Neural progenitor cell (in vitro differentiated cells): ENCODE results near the gene ZNF276. TPM values are rescaled to one million over a fixed set of nuclear protein-coding genes. Genes with fewer than 3 reads are reported as not detected.

ENCODE experiments used
- DNase-seq: peaks from one replicate; pipeline ENCODE4 v3.0.0-alpha.2; 2016; ENCODE audit warnings: low spot score
- H2AFZ ChIP-seq: fragments of 200-600 bp; sonication (generic); replicated peaks from 2 replicates; pipeline ENCODE4 v1.6.1; 2016; ENCODE audit warnings: antibody characterized with exemption
- H3F3A ChIP-seq: fragments of 200-600 bp; sonication (generic); 2 replicates; pipeline ENCODE4 v1.6.1; 2016; ENCODE audit warnings: antibody characterized with exemption, low read depth
- H3K27ac ChIP-seq: fragments of 200-600 bp; sonication (generic); 2 replicates; pipeline ENCODE4 v1.5.1; 2016; ENCODE audit warnings: mild to moderate bottlenecking
- H3K27me3 ChIP-seq: fragments of 200-600 bp; sonication (generic); 2 replicates; pipeline ENCODE4 v1.6.1; 2016; ENCODE audit warnings: mild to moderate bottlenecking, moderate library complexity
- H3K36me3 ChIP-seq: fragments of 200-600 bp; sonication (generic); 2 replicates; pipeline ENCODE4 v1.5.1; 2016
- H3K4me1 ChIP-seq: fragments of 200-600 bp; sonication (generic); 2 replicates; pipeline ENCODE4 v1.6.1; 2016; ENCODE audit warnings: mixed run types
- H3K4me2 ChIP-seq: fragments of 200-600 bp; sonication (generic); 2 replicates; pipeline ENCODE4 v1.6.1; 2016
- H3K4me3 ChIP-seq: fragments of 200-600 bp; sonication (generic); 2 replicates; pipeline ENCODE4 v1.5.1; 2016
- H3K79me2 ChIP-seq: fragments of 200-600 bp; sonication (generic); 2 replicates; pipeline ENCODE4 v1.6.1; 2016; ENCODE audit warnings: low read depth
- H3K9ac ChIP-seq: fragments of 200-600 bp; sonication (generic); 2 replicates; pipeline ENCODE4 v1.6.1; 2016
- H3K9me3 ChIP-seq: fragments of 200-600 bp; sonication (generic); 2 replicates; pipeline ENCODE4 v1.5.1; 2016; ENCODE audit warnings: low read depth
- H4K20me1 ChIP-seq: fragments of 200-600 bp; sonication (generic); 2 replicates; pipeline ENCODE4 v1.6.1; 2016; ENCODE audit warnings: low read depth
- H3K27ac Mint-ChIP-seq: 3 replicates; pipeline ENCODE4 v1.8.0; 2021; ENCODE audit warnings: mixed read lengths
- H3K27me3 Mint-ChIP-seq: 2 replicates; pipeline ENCODE4 v1.8.0; 2022; ENCODE audit warnings: low read depth, mild to moderate bottlenecking, inconsistent platforms, moderate library complexity, mixed read lengths; ENCODE audit not compliant: insufficient read depth
- H3K36me3 Mint-ChIP-seq: 3 replicates; pipeline ENCODE4 v1.8.0; 2021; ENCODE audit warnings: mixed read lengths
- H3K4me1 Mint-ChIP-seq: 3 replicates; pipeline ENCODE4 v1.8.0; 2021; ENCODE audit warnings: mixed read lengths
- H3K4me3 Mint-ChIP-seq: 3 replicates; pipeline ENCODE4 v1.8.0; 2021; ENCODE audit warnings: mild to moderate bottlenecking, moderate library complexity, mixed read lengths
- H3K9me3 Mint-ChIP-seq: 3 replicates; pipeline ENCODE4 v1.8.0; 2020; ENCODE audit warnings: mixed read lengths
- EZH2 ChIP-seq: fragments of 200-600 bp; sonication (generic); IDR thresholded peaks from 2 replicates; pipeline ENCODE4 v1.6.1; 2017; ENCODE audit warnings: antibody characterized with exemption, mild to moderate bottlenecking, moderate library complexity
- EZH2phosphoT487 ChIP-seq: fragments of 200-600 bp; sonication (generic); IDR thresholded peaks from 2 replicates; pipeline ENCODE4 v1.6.1; 2017; ENCODE audit warnings: antibody characterized with exemption
- total RNA-seq: library from RNA; depleted of rRNA; stranded (reverse); fragments of >200 nt; gene quantifications from 2 replicates; pipeline ENCODE4 v1.2.3, GENCODE V29; 2015; ENCODE audit warnings: low replicate concordance
- TF ChIP-seq, protein P1 (sequence below): fragments of 200-600 bp; sonication (generic); IDR thresholded peaks from 2 replicates; pipeline ENCODE4 v1.5.1; 2017; ENCODE audit warnings: antibody characterized with exemption, mild to moderate bottlenecking

Gene ZNF276
- total RNA-seq, 1 donor from 2014 or later, result 8.4 TPM

DNA sequence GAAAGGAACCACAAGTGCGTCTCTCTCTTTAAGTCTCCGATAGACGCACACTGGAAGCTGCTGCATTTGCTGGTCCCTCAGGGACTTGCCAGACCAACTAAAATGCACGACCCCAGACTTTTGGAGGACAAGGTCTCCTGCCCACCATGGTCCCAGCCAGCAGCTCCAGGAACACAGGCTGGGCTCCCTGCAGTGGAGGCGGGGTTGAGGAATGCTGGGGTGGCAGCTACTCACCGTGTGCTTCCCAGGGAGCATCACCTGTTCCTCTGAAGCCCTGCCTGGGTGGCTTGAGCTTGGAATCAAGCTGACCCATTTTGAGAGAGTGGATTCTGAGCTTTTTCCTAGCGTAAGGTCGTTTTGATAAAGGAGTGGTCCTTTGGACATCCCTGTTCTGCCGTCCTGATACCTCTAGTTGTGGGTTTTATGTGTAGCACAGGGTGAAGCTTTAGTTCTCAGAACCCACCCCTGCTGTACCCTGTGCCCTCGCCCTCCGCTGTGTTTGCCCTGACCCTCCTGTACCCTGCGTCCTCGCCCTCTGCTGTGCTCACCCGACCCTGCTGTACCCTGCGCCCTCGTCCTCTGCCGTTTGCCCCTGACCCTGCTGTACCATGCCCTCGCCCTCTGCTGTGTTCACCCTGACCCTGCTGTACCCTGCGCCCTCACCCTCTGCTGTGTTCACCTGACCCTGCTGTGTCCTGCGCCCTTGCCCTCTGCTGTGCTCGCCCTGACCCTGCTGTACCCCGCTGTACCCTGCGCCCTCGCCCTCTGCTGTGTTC is 11.0 kb downstream of the ZNF276 start:
- peak overlapping the region; percentile 55 for H3K27ac Mint-ChIP-seq
- H4K20me1 ChIP-seq, result peaks cover 9% of the 10 kb centered on the region

DNA sequence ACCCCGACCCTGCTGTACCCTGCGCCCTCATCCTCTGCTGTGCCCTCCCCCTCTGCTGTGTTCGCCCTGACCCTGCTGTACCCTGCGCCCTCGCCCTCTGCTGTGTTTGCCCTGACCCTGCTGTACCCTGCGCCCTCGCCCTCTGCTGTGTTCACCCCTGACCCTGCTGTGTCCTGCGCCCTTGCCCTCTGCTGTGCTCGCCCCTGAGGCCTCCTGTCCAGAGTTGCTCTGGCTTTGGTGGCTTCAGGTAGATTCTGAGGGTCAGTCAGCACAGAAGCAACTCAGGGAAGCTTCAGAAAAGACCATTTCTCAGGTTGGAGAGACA is 11.5 kb downstream of the ZNF276 start:
- TF ChIP-seq EZH2phosphoT487 (no peak), EZH2 (no peak)
- TF ChIP-seq, protein P1, sequence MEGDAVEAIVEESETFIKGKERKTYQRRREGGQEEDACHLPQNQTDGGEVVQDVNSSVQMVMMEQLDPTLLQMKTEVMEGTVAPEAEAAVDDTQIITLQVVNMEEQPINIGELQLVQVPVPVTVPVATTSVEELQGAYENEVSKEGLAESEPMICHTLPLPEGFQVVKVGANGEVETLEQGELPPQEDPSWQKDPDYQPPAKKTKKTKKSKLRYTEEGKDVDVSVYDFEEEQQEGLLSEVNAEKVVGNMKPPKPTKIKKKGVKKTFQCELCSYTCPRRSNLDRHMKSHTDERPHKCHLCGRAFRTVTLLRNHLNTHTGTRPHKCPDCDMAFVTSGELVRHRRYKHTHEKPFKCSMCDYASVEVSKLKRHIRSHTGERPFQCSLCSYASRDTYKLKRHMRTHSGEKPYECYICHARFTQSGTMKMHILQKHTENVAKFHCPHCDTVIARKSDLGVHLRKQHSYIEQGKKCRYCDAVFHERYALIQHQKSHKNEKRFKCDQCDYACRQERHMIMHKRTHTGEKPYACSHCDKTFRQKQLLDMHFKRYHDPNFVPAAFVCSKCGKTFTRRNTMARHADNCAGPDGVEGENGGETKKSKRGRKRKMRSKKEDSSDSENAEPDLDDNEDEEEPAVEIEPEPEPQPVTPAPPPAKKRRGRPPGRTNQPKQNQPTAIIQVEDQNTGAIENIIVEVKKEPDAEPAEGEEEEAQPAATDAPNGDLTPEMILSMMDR, result no peak

More for the DNA sequence above, 11.0 kb downstream of the ZNF276 start:
- TF ChIP-seq, protein P1, result no peak
- TF ChIP-seq EZH2phosphoT487 (no peak), EZH2 (no peak)
- H2AFZ ChIP-seq, result no peak overlapping the region
- no peaks in the 10 kb centered on the region for H3K4me1 ChIP-seq
- no peaks in the 10 kb centered on the region for H3K9me3 ChIP-seq
- no peak for DNase-seq
- no peak overlapping the region for H3K4me2 ChIP-seq
- no peaks in the 10 kb centered on the region for H3K36me3 ChIP-seq
- H3K27me3 Mint-ChIP-seq, result peaks cover 8% of the 10 kb centered on the region
- H3K4me3 ChIP-seq, result no peak overlapping the region
- H3K79me2 ChIP-seq, result no peaks in the 10 kb centered on the region
- no peaks in the 10 kb centered on the region for H3K9me3 Mint-ChIP-seq
- H3K4me3 Mint-ChIP-seq, result no peak overlapping the region
- H3K9ac ChIP-seq, result no peak overlapping the region
- H3F3A ChIP-seq, result no peaks in the 10 kb centered on the region
- no peaks in the 10 kb centered on the region for H3K27me3 ChIP-seq
- H3K4me1 Mint-ChIP-seq, result peaks cover 19% of the 10 kb centered on the region
- peaks cover 37% of the 10 kb centered on the region for H3K36me3 Mint-ChIP-seq
- H3K27ac ChIP-seq, result no peak overlapping the region

DNA sequence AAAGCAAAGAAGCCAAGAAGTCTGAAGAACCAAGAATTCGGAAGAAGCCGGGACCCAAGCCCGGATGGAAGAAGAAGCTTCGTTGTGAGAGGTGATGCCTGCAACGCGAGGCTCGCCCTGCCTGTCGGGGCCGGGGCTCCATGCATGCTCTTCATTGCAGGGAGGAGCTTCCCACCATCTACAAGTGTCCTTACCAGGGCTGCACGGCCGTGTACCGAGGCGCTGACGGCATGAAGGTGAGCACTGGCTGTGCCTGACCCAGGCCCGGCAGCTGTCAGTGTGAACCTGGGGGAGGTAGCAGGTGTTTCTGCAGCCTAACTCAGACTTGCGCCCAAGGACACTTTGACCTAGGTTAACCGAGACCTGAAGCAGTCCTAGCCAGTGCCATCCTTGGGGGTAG is 12.0 kb downstream of the ZNF276 start:
- H3K4me1 Mint-ChIP-seq, result peaks cover 17% of the 10 kb centered on the region
- H3K27ac Mint-ChIP-seq, result no peak overlapping the region
- H3K4me2 ChIP-seq, result no peak overlapping the region
- H3K9ac ChIP-seq, result no peak overlapping the region
- H3K9me3 ChIP-seq, result no peaks in the 10 kb centered on the region
- H3K27me3 ChIP-seq, result no peaks in the 10 kb centered on the region
- no peak for DNase-seq
- peaks cover 8% of the 10 kb centered on the region for H3K27me3 Mint-ChIP-seq
- no peak overlapping the region for H2AFZ ChIP-seq
- no peak overlapping the region for H3K4me3 Mint-ChIP-seq
- H3F3A ChIP-seq, result no peaks in the 10 kb centered on the region
- H3K4me1 ChIP-seq, result no peaks in the 10 kb centered on the region
- H3K79me2 ChIP-seq, result no peaks in the 10 kb centered on the region
- H3K36me3 ChIP-seq, result no peaks in the 10 kb centered on the region
- no peak overlapping the region for H3K27ac ChIP-seq
- peaks cover 9% of the 10 kb centered on the region for H4K20me1 ChIP-seq
- H3K36me3 Mint-ChIP-seq, result peaks cover 41% of the 10 kb centered on the region
- TF ChIP-seq, protein P1, result no peak
- TF ChIP-seq EZH2phosphoT487, result no peak
- no peak for TF ChIP-seq EZH2
- no peak overlapping the region for H3K4me3 ChIP-seq
- no peaks in the 10 kb centered on the region for H3K9me3 Mint-ChIP-seq

More for the DNA sequence above, 11.5 kb downstream of the ZNF276 start:
- H3F3A ChIP-seq, result no peaks in the 10 kb centered on the region
- no peaks in the 10 kb centered on the region for H3K9me3 Mint-ChIP-seq
- peaks cover 9% of the 10 kb centered on the region for H4K20me1 ChIP-seq
- peak overlapping the region; percentile 57 for H3K27ac Mint-ChIP-seq
- no peak overlapping the region for H3K4me3 Mint-ChIP-seq
- H3K27me3 ChIP-seq, result no peaks in the 10 kb centered on the region
- no peaks in the 10 kb centered on the region for H3K4me1 ChIP-seq
- H3K27ac ChIP-seq, result no peak overlapping the region
- peaks cover 17% of the 10 kb centered on the region for H3K4me1 Mint-ChIP-seq
- H3K4me2 ChIP-seq, result no peak overlapping the region
- no peak for DNase-seq
- H3K9me3 ChIP-seq, result no peaks in the 10 kb centered on the region
- H3K27me3 Mint-ChIP-seq, result peaks cover 8% of the 10 kb centered on the region
- peaks cover 40% of the 10 kb centered on the region for H3K36me3 Mint-ChIP-seq
- no peak overlapping the region for H3K4me3 ChIP-seq
- H3K79me2 ChIP-seq, result no peaks in the 10 kb centered on the region
- no peak overlapping the region for H3K9ac ChIP-seq
- no peaks in the 10 kb centered on the region for H3K36me3 ChIP-seq
- H2AFZ ChIP-seq, result no peak overlapping the region
